HG03159 (cell line): Measurements from ENCODE around the gene CPT1C.
"Not testable (repeated sequence)": the region's sequence is repeated elsewhere in the genome, so short reads cannot be mapped to it uniquely, and the experiment has no call there.

Experiments
- ATAC-seq: cut with Tn5 transposase; IDR thresholded peaks from one replicate; pipeline ENCODE4 v1.9.1; 2021; ENCODE audit warnings: mild to moderate bottlenecking, moderate library complexity; ENCODE audit not compliant: unreplicated experiment

The CPT1C gene

DNA sequence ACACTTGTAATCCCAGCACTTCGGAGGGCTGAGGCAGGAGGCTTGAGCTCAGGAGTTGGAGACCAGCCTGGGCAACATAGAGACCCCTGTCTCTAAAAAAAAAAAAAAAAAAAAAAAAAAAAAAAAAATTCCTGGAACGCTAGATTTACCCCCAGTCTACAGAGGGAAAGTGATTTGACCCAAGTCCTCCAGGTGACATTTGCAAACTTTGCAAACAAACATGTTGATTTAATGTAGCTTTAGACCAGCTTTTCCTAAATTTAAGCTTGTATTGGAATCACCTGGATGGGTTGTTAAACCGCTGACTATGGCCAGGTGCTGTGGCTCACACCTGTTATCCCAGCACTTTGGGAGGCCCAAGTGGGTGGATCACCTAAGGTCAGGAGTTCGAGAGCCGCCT, 8.4 kb downstream of the CPT1C start:
- no peak for ATAC-seq

- ATAC-seq: no peak
Observed at GRCh38 chr19:49700563-49700962, 9.6 kb downstream of the CPT1C start.

DNA sequence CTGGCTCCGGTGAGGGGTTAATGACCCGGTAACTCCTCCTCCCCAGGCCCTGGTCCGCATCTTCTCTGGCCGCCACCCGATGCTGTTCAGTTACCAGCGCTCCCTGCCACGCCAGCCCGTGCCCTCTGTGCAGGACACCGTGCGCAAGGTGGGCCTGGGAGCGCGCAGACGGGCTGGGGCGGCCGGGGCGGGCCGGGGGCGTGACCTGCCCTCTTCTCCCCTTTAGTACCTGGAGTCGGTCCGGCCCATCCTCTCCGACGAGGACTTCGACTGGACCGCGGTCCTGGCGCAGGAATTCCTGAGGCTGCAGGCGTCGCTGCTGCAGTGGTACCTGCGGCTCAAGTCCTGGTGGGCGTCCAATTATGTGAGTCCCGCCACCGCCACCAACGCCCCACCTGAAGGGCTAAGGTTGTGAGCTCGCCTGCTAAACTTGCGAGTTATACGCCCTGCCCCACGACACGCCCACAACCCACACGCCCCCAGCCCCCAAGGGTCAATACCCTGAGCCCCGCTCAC, 10.4 kb downstream of the CPT1C start:
- ATAC-seq: no peak

- no peak for ATAC-seq
Observed at GRCh38 chr19:49704888-49705642, 14.1 kb downstream of the CPT1C start.

- ATAC-seq: no peak
Observed at GRCh38 chr19:49705919-49706318, 15.0 kb downstream of the CPT1C start.

DNA sequence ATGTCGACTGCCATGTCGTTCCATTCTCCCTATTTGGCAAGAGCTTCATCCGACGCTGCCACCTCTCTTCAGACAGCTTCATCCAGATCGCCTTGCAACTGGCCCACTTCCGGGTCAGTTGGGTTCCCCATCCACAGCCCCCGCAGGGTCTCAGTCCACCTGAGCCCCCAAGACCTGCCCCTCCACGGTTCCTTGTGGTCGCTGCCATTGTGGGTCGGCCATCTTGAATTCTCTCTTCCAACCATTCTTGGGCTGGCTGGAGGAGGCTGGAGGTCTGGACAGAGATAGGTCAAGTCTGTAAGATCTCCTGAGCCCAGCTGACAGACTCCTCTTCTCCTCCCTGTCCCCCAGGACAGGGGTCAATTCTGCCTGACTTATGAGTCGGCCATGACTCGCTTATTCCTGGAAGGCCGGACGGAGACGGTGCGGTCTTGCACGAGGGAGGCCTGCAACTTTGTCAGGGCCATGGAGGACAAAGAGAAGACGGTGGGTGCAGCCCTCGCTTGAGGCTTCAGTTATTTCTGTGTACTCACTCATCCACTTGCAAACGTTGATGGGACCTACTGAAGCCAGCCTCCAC, 19.5 kb downstream of the CPT1C start:
- no peak for ATAC-seq

DNA sequence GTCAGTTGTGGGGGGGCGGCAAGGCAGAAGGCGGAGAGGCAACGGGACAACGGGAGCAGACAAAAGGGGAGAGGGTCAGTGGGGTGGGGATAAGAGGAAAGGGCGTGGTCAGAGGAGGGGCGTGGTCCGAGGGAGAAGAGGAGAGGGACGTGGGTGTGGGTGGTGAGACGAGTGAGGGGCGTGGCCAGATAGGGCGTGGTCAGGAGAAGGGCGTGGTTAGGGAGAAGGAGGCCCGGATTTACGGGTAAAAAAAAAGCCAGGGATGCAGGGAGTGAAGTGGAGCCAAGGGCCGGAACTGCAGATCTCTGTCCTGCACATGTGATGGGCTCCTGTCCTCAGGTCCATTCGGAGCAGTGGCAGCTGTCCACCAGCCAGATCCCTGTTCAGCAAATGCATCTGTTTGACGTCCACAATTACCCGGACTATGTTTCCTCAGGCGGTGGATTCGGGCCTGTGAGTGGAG, 21.5 kb downstream of the CPT1C start:
- no peak for ATAC-seq

DNA sequence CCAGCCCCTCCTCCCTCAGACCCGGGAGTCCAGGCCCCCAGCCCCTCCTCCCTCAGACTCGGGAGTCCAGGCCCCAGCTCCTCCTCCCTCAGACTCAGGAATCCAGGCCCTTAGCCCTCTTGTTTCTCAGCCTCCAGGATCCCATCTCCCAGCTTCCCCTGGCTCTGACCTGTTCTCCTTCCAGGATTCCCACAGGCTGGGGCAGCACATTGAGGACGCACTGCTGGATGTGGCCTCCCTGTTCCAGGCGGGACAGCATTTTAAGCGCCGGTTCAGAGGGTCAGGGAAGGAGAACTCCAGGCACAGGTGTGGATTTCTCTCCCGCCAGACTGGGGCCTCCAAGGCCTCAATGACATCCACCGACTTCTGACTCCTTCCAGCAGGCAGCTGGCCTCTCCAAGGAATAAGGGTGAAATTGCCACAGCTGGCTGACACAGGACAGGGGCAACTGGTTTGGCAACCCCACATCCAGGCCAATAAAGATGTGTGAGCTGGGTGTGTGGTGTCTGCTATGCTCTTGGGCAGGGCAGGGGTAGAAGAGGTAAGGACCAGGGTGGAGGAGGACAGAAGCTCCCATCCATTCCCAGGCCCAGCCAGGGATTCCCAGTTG, 22.4 kb downstream of the CPT1C start:
- ATAC-seq: no peak

- ATAC-seq: no peak
Observed at GRCh38 chr19:49716154-49716553, 25.2 kb downstream of the CPT1C start.

GRCh38 chr19:49718511-49718910, 27.6 kb downstream of the CPT1C start:
- ATAC-seq: no peak

DNA sequence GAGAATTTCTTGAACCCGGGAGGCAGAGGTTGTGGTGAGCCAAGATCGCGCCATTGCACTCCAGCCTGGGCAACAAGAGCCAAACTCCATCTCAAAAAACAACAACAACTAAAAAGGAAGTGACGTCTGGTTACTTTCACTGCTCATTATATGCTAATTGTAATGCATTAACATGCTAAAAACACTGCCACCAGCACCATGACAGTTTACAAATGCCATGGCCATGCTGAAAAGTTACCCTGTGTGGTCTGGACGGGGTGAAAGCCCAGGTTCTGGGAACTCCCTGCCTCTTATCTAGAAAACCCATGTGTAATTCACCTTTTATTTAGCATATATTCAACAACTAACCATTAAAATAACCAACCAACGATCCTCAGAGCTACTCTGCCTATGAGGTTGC, 28.1 kb downstream of the CPT1C start:
- no peak for ATAC-seq

- not testable (repeated sequence) for ATAC-seq
Observed at GRCh38 chr19:49719420-49719819, 28.5 kb downstream of the CPT1C start.

DNA sequence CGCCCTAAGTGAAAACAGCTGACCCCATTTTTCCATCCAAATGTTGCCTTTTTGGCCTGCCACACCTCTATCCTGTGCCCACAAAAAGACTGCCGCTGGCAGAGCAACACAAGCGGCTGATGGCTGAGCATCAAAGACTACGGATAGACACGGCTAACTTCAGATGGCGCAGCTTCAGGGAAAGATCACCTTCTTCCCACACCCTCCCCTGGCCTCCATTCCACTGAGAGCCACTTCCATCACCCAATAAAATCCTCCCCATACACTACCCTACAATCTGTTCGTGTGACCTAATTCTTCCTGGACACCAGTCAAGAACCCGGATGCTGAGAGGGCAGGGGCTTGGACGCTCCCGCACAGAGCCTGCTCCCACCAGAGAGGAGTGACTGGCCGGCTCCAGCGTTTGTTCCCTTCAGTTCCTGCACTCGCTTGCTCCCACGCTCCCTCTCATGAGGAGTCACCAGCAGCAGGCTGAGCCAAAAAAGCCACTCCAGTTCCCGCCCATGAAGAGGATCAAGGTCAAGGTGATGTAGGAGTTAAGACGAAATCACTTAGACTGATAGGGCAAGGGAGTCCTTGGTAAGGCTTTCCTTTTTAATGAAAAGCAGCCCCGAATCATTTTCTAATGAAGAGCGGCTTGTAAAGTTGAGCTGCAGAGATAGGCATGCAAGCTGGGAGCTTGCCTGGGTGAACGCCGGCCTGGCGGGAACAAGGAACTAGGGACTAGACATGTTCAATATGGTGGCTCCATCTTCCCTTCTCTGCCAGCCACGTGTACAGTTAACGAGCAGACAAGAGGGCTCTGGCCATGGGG, 36.5 kb downstream of the CPT1C start:
- no peak for ATAC-seq

- no peak for ATAC-seq
Observed at GRCh38 chr19:49730166-49730565, 39.2 kb downstream of the CPT1C start.

DNA sequence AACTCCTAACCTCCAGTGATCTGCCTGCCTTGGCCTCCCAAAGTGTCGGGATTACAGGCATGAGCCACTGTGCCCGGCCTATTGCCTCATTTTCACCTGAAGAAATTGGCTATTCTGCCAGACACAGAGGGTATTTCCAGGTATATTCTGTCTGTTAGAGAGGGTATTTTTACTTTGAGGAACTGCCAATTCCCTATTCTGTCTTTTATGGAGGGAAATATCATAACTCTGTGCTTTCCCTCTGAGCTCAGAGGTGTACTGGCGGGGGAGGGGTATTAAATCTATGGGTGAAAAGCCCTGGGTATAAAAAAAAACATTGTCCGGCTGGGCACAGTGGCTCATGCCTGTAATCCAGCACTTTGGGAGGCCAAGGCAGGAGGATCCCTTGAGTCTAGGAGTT, 47.4 kb downstream of the CPT1C start:
- ATAC-seq: no peak

GRCh38 chr19:49739098-49739497, 48.2 kb downstream of the CPT1C start:
- no peak for ATAC-seq

GRCh38 chr19:49739933-49740332, 49.0 kb downstream of the CPT1C start:
- ATAC-seq: no peak

- ATAC-seq: no peak
Observed at GRCh38 chr19:49741210-49741844, 50.4 kb downstream of the CPT1C start.

DNA sequence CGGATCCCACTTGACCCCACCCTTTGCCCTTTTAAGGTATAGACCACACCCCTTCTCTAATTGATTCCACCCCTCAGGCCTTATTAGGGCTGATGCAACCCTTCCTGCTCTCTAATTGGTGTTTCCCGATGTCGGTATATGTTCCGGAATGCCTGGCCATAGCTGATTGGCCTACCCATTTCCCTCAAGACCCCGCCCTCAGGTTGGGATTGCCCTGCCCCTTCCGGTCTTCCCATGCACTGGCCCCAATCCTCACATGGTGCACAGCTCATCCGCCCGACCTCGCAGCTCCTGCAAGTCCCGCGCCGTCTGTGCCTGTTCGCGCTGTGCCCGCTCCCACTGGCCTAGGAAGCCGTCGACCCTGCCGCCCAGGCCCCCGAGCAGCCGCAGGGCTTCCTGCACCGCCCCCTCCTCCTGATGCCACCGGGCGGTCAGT, 54.0 kb downstream of the CPT1C start:
- ATAC-seq: no peak

DNA sequence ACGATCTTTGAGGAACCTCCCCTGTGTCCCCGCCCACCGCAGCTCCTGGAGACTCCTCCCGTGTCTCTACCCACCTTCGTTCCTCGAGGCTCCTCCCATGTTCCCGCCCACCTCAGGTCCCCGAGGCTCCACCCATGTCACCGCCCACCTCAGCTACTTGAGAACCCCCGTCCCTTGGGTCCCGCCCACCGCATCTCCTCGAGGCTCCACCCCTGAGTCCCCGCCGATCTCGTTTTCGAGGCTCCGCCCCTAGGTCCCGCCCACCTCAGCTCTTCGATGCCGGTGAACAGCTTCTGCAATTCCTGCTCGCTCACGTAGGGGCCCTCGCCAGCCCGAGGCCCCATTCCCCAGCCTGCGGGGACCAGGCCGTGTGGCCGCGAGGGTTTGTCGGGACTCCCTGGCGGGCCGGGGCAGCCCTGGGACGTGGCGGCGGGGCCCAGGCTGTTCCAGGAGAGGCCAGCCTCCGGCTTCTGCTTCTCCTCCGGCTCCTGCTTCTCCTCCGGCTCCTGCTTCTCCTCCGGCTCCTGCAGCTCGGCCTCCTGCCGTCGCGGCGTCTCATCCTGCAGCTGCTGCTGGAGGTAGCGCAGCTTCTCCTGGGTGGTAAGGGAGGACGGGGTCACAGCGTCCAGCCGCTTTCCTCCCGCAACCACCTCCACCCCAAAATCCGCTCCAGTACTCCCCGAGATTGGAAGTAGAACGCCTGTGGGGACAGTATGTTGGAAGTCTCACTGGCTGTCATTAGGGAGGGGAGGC, 55.5 kb downstream of the CPT1C start:
- ATAC-seq: no peak
